Activated CD4-positive, alpha-beta T cell treated with anti-CD3 and anti-CD28 coated beads for 24 hours (primary cell): Measurements from ENCODE around the gene PTPRD.

Experiments
- DNase-seq, 2 donors: peaks; one replicate each; pipeline ENCODE4 v3.0.0-alpha.2; 2020; ENCODE audit warnings: low read depth in 2 of 2

PTPRD gene

DNA sequence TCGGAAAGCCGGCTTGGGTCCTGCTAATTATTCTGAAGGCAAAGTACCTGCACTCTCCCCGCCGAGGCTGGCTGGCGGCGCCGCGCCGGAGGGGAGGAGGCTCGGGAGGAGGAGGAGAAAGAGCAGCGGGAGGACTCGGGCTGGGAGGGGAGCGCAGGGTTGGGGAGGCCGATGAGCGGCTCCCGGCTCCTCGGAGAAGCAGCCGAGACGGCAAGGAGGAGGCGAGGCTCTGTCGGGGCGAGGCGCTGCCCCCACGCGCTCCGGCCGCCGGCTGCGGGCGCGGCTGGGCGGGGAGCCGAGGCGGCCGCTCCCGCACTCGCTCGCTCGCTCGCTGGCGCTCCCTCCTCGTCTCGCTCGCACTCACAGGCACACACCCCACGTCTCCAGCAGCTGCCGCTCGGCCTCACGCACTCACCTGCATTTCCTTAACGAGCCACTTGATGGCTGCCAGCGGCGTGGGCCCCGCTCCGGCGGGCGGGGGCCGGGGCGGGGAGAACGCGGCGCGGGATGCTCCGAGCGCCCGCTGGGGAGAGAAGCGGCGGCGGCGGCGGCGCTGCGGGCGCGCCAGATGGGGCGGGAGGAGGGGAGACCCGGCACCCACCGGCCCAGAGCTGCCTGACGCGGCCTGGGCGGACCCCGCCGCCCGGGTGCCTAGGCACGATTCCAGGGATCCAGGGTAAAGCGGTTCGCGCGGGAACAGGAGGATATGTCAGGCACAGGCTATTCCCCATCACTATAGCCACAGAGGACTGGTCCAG, at the start of gene PTPRD:
PTPRD (minus strand) TSS at position 362 of the 758 bp plus-strand sequence.
- DNase-seq, result no peak

DNA sequence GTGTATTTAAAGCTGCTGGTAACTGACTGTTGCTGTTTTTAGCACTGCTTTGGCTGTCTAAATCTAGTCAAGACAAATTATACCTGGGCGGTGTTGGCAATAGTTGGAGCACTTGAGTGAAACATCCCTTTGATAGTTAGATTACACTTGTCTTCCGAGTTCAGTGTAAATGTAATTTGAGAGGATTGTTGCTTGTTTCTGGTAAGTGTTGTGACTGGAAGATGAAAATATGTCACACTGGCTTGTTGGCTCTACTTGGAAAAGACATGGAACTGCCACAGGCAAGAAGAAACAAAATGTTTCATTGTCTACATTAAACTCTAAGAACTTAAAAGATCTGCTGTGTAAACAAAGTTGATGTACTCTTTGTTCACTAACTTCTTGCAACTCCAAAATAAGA, 49.2 kb upstream of the PTPRD start:
- DNase-seq, result no peak

DNA sequence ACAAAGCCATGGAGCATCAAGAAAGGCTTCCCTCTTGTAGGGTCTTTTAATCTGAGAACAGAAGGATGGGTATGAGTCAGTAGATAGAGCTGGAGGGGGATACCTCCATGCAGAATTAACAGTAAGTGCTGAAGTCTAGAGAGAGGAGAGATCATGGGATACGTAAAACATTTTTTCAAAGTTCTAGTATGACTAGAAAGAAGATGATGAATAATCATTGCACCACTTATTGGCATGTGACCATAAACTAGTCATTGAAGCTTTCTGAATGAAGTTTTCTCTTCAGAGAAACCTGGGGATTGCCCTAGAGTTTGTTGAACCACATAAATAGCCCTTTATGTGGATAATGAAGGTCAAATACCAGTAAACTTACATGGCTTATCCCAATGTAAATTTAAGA, 48.6 kb upstream of the PTPRD start:
- DNase-seq, result no peak

DNA sequence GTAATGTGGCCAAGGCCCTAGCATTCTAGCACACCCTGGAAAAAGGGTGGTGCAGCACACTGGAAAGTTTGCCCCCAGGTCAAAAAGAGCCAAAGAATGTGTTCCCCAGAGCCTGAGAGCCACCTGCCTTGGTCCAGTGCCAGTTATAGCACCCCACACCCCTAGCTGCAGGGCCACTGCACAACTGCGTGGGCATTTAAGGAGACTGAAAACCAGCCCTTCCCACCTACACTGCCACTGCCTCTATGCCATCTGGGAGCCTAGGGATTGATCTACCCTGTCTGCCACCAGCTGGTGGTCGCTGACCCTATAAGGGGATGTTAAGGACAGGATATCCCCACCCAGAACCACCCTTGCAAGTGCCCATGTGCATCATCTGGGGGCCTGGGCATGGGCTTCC, 38.2 kb upstream of the PTPRD start:
- no peak for DNase-seq

DNA sequence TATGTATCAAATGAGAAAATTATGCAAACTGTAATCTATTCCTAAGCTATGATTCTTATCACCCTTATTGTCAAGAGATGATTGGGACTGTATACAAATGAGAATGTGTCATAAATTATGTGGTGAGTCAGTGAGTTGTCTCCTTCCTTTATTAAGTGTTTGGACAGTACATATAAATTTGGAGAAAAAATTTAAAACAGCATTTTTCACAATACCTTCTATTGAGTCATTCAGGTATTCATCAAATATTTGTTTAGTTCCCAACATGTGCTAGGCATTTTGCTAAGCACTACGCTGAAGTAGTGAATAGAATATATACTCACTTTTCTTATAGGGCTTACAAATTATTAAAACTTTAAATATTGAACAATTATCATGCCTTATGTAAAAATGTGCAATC, 36.3 kb upstream of the PTPRD start:
- no peak for DNase-seq

DNA sequence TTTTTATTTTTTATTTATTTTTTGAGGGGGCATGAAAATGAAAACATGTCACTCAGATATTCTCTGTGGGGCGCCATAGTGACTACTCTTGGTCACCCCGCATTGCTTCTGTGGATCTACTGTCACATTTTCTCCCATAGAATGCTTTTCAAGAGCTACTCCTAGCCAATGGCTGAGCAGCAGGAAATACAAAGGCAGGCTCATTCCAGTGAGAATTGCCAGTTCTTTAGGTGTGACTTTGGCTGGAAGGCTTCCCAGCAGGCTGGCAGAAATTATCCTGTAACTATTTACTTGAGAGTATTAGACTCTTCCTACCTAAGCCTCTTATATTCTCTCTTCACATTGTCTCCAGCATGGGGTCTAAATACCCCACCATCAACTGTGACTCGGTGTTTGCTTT, 21.0 kb upstream of the PTPRD start:
- no peak for DNase-seq

DNA sequence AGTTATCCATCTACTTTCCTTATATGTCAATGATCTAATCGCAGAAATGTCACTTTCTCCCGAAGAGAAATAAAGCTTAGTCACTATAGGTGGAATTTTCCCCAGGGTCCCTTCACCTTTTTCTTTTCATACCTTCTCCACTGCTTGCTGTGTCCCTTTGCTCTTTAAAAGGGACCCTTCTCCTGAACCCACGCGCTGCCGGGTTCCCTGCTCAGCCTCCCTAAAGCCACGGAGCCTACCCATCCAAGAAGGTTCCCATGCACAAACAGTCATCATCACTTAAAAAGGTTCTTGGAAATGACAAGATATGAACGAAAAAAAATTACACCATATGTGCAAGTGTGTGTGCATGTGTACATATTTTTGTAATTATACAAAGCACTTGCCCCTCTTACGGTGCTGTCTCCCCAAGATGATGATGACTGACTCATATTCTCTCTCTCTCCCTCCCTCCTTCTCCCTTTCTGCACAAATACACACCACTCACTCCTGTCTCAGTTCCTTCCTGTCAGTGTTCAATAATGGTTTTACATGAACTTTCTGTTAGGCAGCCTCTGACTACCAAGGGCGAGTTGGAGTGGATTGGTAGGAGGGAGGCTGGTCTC, 1.5 kb upstream of the PTPRD start:
- no peak for DNase-seq

DNA sequence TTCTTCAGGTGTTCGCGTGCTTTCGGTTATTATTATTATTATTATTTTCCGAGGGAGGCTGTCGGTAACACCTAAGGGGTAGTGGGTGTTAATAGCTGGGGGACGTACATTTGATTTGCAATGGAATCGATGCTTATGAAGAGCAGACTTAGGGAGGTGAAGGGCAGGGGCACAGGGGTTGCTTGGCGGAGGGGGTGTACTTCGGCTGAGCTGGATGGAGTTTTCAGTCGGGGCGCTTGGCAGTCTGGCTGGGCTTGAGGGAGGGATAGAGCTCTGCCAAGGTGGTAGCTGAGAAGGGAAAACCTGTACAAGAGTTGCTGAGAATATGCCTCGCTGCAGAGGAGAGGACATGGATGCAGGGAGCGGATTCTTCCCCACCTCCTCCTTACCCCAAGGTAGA, 617 bp upstream of the PTPRD start:
- DNase-seq, result no peak

DNA sequence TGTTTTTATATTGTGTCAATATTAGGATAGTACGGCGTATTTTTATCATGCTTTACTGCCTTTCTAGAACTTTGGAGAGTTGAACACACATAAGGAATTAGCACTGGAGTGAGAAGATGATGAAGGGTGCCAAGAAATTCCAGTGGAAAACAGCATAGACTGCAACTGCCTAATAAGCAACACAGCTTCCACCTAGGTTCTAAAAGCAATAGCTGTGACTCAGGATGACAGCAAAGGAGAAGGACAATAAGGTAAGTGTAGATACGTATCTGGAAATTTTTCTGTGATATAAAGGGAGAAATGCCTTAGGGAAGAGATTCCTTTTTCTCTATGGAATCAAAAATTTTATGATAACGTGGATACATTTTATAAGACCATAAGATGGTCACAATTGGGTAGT, 7.4 kb downstream of the PTPRD start:
- DNase-seq, result no peak

DNA sequence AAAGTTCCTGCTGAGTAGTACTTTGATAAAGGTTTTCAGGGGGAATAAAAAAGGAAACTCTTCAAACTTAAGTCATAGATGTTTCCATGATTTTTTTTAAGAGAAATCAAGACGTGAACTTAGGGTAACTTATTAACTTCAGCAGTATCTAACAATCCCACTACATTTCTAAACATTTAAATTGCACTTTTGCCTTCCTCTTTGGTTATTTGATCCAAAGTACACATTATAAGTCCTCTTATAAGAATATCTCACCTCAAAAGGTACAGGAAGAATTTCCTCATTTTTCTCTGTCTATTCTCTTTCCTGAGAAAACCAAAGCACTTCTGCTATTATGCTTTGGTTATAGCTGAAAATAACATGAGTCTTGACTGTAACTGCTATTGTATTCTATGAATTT, 7.9 kb downstream of the PTPRD start:
- DNase-seq, result no peak

DNA sequence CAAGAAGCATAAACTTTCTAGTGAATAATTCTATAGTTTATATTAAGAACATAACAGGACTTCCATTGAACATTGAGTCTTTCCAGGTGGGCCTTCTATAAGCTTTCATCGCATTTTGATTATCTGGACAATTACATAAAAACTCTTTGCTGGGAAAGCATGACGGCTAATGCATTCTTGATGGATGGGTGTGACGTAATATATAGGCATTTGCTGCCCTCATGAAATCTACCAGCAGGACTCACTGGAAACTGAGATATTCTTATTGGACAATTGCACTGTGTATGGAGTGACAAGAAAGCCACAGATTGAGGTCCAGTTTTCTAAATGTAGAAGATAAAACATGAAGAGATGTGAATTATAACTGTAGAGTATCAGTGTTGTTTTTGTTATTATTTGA, 15.0 kb downstream of the PTPRD start:
- DNase-seq, result no peak

DNA sequence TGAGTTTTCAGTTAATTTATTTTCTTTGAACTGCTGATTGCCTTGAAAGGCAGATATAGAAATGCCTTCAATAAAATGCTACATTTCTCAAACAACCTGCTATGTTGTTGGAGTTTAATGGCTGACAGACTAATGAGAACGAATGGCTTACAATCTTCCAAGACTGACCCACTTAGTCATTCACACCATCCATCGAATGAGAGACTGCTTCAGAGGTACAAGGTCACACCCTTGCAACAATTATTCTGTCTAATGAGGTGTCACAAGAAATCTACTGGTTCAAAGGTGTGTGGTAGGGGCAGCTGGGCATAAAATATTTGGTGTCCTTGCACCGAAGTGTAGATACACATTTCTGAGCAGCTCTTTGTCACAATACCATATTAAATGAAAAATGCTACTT, 18.3 kb downstream of the PTPRD start:
- DNase-seq, result no peak

DNA sequence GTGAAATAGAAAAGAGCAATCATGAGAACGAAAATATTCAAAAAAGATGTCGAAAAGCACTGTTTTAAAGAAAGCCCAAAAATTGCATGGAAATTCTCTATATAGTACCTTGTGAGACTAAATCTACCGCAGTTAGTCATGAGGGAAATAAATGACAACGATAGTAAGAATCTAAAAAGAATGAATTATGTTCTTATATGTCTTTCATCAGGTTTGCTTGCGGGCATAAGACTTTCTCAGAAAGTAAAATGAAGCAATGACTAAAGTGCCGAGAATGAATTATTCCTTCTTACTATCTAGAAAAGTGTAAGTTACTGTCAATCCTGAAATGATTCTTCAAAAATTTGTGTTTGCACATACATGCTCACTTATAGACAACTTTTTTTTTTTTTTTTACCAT, 26.4 kb downstream of the PTPRD start:
- DNase-seq, result no peak

DNA sequence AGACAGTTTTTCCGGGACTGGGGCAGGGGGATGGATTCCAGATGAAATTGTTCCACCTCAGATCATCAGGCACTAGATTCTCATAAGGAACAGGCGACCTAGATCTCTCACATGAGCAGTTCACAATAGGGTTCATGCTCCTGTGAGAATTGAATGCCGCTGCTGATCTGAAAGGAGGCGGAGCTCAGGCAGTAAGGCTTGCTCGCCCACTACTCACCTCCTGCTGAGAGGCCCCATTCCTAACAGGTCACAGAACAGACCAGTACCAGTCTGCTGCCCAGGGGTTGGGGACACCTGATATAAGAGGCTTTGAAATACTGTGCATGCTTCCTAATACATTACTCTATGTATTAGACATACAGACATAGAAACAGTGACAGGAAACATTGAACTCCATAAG, 41.1 kb downstream of the PTPRD start:
- no peak for DNase-seq

DNA sequence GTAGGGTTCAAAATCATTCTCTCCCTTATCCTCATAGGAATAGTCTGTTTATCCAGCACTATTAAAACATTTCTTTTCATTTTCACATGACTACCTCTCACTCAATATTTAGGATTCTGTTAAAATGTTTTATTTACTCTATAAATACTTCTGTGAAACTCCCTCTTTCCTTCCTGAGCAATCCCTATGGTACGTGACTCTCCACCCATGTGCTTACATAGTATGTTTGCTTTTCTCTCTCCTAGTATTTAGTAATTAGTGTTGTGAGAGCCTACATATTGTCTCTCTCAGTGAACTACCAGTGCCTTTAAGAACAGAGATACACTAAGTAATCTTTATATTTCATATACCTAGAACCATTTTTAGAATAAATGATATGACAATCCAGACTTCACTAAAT, 46.0 kb downstream of the PTPRD start:
- DNase-seq, result no peak

DNA sequence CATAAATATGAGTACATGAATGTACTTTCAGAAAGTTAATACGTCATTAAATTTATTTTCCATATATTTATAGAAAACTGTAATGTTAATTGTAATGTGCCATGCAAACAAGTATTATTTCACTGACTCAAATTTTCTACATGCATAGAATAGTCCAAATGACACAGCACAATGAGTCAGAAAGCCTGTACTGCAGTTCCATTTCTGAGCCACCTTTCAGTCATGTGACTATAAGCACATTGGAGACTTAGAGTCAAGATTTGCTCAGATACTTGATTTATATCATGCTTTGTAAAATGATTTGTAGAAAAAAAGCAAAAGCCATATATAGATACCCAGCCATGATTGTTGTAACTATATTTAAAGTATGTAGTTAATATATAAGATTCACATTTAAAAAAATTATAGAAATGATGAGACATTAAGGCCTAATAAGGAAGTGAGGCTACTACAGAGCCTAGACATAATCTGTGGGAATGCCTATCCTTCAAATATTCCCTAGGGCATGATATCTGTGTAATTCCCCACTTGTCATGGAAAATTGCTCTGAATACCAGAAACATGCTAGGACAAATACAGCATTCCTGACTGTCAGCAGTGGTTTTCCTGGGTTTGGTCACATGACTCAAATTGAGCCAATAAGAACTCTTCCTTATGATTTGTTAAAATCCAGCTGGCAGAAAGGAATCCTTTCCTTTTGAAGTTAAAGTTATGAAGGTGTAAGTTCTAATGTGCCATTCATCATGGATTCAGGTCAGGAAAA, 50.0 kb downstream of the PTPRD start:
- DNase-seq, result no peak

DNA sequence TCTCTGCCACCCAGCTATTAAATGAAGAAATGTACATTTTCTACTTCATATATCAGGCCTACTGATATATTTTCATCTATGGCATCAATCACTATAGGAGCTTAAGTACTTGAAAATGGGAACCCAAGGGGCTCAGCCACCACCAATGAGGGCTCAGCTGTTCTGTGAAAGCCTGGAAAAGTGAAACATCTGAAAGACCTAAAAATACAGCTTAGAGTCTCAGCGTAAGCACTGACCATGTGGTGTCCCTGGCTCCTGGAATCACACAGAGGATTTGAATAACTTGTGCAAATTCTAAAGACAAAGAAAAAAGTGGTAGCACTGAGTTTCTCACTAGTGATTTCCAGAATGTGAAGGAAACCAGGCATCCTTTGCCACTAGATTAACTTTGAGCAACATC, 64.5 kb downstream of the PTPRD start:
- no peak for DNase-seq

DNA sequence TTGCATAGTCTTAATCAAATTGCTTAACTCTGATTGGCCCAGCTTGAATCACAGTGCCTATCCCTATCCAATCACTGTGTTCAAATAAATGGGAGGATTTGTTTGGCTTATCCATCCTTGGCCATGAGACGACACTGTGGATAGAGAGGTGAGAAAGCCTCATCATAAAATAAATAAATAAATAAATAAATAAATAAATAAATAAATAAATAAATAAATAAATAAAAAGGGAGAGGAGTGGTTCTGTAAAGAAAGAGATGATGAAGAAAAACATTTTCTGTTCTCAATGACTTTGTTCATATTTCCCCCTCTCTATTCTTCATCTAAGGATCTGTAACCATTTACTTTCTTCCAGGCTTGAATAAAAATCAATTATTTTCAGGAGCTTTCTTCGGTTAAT, 74.7 kb downstream of the PTPRD start:
- no peak for DNase-seq

DNA sequence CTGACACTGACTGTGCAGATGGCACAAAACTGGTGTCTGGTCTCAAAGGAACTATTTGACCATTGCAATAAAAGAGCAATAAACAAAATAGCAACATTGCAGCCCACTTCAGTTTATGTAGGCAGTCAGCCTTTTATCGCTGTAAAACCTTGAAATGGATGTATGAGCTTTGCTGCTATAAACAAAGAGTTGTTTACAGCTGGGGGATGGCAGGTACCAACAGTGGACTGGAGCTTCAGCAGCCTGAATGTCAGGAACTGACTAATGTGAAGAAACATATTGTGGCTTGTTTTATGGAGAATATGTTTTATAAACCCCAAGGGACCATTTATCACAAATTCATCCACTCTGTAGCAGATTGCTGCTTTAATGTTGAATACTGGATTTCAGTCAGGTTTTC, 78.0 kb downstream of the PTPRD start:
- no peak for DNase-seq

DNA sequence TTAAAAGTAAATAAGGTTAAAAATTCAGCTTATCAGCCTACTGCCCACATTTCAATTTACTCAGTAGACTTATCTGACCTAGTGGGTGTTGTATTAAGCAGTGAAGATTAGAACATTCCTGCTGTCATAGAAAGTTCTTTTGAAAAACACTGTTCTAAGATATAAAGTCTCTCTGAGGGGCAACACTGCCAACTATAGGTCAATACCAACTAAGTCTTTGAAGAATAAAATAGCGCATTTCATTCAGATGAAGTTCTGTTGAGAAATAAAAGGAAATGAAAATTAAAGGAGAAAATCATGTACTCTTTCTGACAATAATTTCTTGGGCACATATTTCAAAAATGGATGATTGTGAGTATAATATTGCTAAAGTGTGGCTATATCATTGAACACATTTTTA, 86.8 kb downstream of the PTPRD start:
- no peak for DNase-seq

DNA sequence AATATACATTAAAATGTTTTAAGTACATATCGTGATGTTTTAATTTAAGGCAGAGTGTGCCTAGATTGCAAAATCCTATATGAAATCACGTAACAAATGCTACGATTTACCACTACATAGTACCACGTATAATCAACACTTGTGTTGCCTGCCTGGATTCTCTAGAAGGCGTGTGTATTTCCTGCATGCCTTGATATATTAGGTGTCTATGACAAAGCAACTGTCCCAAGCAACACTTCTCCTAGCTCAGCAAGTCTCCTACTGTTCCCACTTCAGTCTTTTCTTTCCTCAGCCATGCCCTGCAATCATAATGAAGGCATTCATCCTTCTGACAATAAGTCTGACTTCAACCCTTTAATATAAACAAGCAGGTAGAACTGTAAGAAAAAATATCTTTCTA, 89.6 kb downstream of the PTPRD start:
- DNase-seq, result no peak

DNA sequence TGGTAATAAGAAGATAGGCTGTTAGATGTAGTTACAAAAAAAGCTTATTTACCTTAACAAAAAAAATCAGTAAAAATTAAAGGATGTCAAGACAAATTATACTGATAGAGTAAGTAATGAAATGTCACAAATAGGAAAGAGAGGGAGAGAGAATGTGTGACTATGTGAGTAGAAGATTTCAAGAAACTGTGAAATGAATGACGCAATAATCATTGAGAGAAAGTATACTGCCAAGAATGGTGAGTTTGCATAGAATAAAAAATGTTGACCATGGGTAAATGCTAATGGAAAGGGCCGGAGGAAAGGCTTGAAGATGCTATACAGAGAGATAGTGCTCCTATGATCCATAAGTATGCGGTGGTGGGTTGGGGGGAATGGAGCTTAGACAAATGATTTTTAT, 100.7 kb downstream of the PTPRD start:
- no peak for DNase-seq

DNA sequence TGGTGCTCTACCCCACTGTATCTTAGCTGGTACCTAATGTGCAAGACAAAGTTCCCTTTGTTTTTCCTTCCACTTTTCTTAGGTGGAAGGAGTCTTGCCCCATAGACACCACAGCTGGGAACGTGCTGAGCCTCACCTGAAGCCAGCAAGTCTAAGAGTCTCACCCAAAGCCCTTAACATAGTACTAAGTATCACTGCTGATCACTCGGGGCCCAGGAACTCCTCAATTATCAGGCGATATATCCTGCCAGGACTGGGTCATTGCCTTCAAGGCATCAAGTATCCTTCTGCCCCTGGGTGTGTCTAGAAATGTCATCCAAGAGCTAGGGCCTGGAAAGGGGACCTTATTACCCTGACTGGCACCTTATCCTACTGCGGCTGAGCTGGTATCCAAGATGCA, 123.9 kb downstream of the PTPRD start:
- no peak for DNase-seq
